ENCODE measurements around the gene FUT8.
A peak's percentile ranks its signal among the peaks of the same experiment; 100 is the strongest.

Gene FUT8

DNA sequence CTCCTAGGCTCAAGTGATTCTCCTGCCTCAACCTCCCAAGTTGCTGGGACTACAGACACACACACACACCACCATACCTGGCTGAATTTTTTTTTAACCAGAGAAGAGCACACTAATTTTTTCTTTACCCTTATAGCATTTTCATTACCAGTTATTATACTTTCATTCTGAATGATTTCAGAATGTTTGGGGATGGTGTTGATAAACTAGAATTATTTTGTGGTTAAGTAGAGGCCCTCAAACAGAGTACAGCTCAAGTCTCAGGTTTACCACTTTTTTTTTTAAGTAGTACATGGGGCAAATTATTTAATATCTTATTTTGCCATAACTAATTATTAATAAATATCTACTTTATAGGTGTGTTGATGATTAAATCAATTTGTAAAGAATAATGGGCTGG is 86.6 kb downstream of the FUT8 start:
- no peak for DNase-seq (ENCODE audit: low read depth)
- no peaks in the 10 kb centered on the region for H3K9me3 ChIP-seq (ENCODE audit: control insufficient read depth, low read length)
- no peak overlapping the region for H3K9ac ChIP-seq (ENCODE audit: low read length)
- no peaks in the 10 kb centered on the region for H3K36me3 ChIP-seq (ENCODE audit: control insufficient read depth, insufficient read depth, low read length, severe bottlenecking)
- H3K4me3 ChIP-seq (ENCODE audit: low read length), result no peak overlapping the region
- H3K27me3 ChIP-seq (replicated peaks; ENCODE audit: control insufficient read depth, insufficient read depth, low read length), result no peaks in the 10 kb centered on the region
- H3K4me1 ChIP-seq (ENCODE audit: control insufficient read depth, insufficient read depth, low read length), result peaks cover 14% of the 10 kb centered on the region

DNA sequence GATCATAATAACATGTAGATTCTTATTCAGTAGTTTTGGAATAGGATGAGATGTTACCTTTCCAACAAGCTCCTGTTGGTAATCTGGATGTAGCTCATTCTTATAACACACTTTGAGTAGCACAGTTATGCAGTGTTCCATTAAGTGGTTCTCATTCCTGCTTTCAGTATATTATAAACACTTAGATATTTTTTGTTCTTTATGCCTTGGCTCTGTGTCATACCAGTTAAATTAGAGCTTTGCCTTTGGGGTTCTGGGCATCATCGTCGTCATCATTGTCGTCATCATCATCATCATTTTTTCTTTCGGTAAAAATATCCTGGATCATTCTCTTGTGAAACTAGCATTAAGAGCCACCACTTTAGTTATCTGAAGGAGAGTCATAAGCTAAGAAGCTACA is 87.5 kb downstream of the FUT8 start:
- no peak for DNase-seq (ENCODE audit: low read depth)

DNA sequence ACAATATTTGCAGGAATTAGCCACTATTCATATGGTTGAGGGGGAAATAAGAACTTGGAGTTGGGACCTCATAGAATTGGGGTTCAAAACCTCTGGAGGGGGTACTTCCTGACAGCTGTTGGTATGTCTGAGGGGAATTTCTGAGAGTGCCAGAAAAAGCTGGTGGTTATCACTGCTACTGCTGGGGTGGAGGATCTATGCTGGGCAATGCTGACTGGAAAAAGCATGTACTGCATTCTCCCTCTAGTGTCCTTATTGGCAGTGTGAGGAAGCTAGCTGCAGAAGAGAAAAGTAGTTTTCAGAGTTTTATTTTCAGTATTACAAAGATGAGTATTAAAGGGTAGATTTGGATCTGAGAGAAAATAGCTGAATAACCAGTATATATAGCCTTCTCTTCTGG is 88.8 kb downstream of the FUT8 start:
- Histone ChIP-seq H3K27me3 (replicated peaks; ENCODE audit: control insufficient read depth, insufficient read depth, low read length) (no peaks in the 10 kb centered on the region), H3K9me3 (ENCODE audit: control insufficient read depth, low read length) (no peaks in the 10 kb centered on the region), H3K36me3 (ENCODE audit: control insufficient read depth, insufficient read depth, low read length, severe bottlenecking) (no peaks in the 10 kb centered on the region), H3K4me1 (ENCODE audit: control insufficient read depth, insufficient read depth, low read length) (peaks cover 14% of the 10 kb centered on the region), H3K4me3 (ENCODE audit: low read length) (no peak overlapping the region), H3K9ac (ENCODE audit: low read length) (no peak overlapping the region)
- no peak for DNase-seq (ENCODE audit: low read depth)

More for the DNA sequence above, 87.5 kb downstream of the FUT8 start:
- H3K36me3 ChIP-seq (ENCODE audit: control insufficient read depth, insufficient read depth, low read length, severe bottlenecking), result no peaks in the 10 kb centered on the region
- H3K4me3 ChIP-seq (ENCODE audit: low read length), result no peak overlapping the region
- no peaks in the 10 kb centered on the region for H3K27me3 ChIP-seq (replicated peaks; ENCODE audit: control insufficient read depth, insufficient read depth, low read length)
- H3K4me1 ChIP-seq (ENCODE audit: control insufficient read depth, insufficient read depth, low read length), result peaks cover 14% of the 10 kb centered on the region
- no peak overlapping the region for H3K9ac ChIP-seq (ENCODE audit: low read length)
- H3K9me3 ChIP-seq (ENCODE audit: control insufficient read depth, low read length), result no peaks in the 10 kb centered on the region

DNA sequence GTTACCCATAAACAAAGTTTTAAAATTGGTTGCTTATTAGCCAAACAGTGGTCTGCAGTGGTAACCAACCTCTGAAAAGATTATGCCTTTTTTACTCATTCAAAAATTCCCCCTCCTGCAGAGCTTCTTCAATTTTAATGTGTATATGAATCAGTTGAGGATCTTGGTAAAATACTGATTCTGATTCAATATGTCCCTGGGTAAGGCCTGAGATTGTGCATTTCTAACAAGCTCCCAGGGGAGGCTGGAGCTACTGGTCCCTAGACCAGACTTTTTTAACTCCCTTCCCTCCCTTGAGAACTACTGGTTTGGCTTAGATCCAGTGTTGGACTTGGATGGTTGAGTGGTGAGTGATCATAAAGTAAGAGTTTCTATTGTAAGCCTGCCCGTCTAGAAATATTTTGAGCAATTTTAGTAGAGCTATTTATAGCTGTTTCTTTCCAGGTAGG is 90.2 kb downstream of the FUT8 start:
- no peak overlapping the region for H3K4me3 ChIP-seq (ENCODE audit: low read length)
- DNase-seq (ENCODE audit: low read depth), result peak; percentile 48
- H3K9me3 ChIP-seq (ENCODE audit: control insufficient read depth, low read length), result no peaks in the 10 kb centered on the region
- no peak overlapping the region for H3K9ac ChIP-seq (ENCODE audit: low read length)
- H3K36me3 ChIP-seq (ENCODE audit: control insufficient read depth, insufficient read depth, low read length, severe bottlenecking), result no peaks in the 10 kb centered on the region
- H3K4me1 ChIP-seq (ENCODE audit: control insufficient read depth, insufficient read depth, low read length), result peaks cover 14% of the 10 kb centered on the region
- H3K27me3 ChIP-seq (replicated peaks; ENCODE audit: control insufficient read depth, insufficient read depth, low read length), result no peaks in the 10 kb centered on the region

DNA sequence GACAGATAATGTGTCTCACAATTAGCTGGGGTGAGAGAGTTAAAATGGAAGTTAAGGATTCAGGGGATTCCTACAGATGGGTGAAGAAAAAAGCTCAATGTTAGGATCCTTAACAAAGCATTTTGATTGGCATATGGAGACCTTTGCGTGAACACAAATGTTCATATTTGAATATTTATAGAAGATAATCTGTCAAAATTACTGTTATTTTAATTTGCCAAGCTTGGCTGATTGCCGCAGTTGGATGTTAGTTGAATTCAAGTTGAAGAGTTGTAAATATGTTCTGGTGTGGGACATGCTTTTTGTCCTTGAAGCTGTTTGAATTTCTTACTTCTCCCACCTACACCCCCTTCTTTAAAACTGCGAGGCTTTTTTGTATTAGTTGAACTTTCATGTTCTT is 91.2 kb downstream of the FUT8 start:
- H3K27me3 ChIP-seq (replicated peaks; ENCODE audit: control insufficient read depth, insufficient read depth, low read length), result no peaks in the 10 kb centered on the region
- H3K9ac ChIP-seq (ENCODE audit: low read length), result no peak overlapping the region
- H3K36me3 ChIP-seq (ENCODE audit: control insufficient read depth, insufficient read depth, low read length, severe bottlenecking), result no peaks in the 10 kb centered on the region
- H3K4me1 ChIP-seq (ENCODE audit: control insufficient read depth, insufficient read depth, low read length), result peaks cover 4% of the 10 kb centered on the region
- H3K4me3 ChIP-seq (ENCODE audit: low read length), result no peak overlapping the region
- no peaks in the 10 kb centered on the region for H3K9me3 ChIP-seq (ENCODE audit: control insufficient read depth, low read length)
- no peak for DNase-seq (ENCODE audit: low read depth)

DNA sequence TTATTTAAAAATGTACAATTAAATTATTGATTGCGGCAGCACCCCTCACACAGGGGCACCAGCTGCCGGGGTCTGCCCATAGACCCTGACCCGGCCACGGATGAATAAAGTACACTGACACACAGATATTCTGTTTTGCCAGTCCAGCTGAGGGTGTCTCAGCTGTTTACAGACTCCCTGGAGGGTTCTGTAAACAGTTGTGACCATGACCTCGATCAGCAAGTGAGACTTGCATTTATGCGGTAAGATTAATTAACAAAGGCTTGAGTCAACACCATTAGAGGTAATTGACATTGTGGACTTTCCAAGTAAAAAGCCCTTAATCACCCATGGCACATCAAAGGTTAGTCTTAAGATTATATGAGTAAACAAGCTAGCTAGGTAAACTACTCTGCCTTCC is 94.3 kb downstream of the FUT8 start:
- no peaks in the 10 kb centered on the region for H3K9me3 ChIP-seq (ENCODE audit: control insufficient read depth, low read length)
- no peak overlapping the region for H3K4me3 ChIP-seq (ENCODE audit: low read length)
- H3K4me1 ChIP-seq (ENCODE audit: control insufficient read depth, insufficient read depth, low read length), result peaks cover 4% of the 10 kb centered on the region
- DNase-seq (ENCODE audit: low read depth), result no peak
- no peaks in the 10 kb centered on the region for H3K36me3 ChIP-seq (ENCODE audit: control insufficient read depth, insufficient read depth, low read length, severe bottlenecking)
- no peak overlapping the region for H3K9ac ChIP-seq (ENCODE audit: low read length)
- no peaks in the 10 kb centered on the region for H3K27me3 ChIP-seq (replicated peaks; ENCODE audit: control insufficient read depth, insufficient read depth, low read length)

DNA sequence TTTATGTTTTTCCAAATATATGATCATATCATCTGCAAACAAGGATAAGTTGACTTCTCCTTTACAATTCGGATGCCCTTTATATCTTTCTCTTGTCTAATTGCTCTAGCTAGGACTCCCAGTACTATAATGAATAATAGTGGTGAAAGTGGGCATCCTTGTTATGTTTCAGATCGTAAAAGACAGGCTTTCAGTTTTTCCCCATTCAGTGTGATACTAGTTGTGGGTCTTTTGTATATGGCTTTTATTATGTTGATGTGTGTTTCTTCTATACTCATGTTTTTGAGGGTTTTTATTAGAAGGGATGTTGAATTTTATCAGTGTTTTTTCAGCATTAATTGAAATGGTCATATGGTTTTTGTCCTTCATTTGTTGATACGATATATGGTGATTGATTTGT is 97.3 kb downstream of the FUT8 start:
- Histone ChIP-seq H3K4me3 (ENCODE audit: low read length) (no peak overlapping the region), H3K9me3 (ENCODE audit: control insufficient read depth, low read length) (no peaks in the 10 kb centered on the region), H3K36me3 (ENCODE audit: control insufficient read depth, insufficient read depth, low read length, severe bottlenecking) (no peaks in the 10 kb centered on the region), H3K27me3 (replicated peaks; ENCODE audit: control insufficient read depth, insufficient read depth, low read length) (no peaks in the 10 kb centered on the region), H3K4me1 (ENCODE audit: control insufficient read depth, insufficient read depth, low read length) (no peaks in the 10 kb centered on the region), H3K9ac (ENCODE audit: low read length) (no peak overlapping the region)
- DNase-seq (ENCODE audit: low read depth), result no peak

DNA sequence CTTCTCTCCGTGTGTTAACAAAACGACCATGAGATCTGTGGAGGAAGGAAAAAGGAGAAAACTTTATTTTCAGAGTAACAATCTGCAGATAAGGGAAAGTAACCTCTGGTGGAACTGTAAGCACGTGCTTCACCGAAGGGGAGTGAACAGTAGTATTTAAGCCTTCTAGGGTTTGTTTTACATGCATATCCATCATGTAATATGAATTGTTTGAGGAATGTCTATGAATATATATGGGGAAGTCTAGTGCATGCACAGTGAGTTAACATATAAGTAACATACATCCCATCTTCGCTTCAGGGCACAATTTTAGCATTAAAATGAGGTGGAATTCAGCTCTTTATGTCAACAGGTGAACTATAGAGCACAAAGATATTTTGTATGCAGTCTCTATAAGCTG is 101.1 kb downstream of the FUT8 start:
- no peaks in the 10 kb centered on the region for H3K4me1 ChIP-seq (ENCODE audit: control insufficient read depth, insufficient read depth, low read length)
- no peak overlapping the region for H3K9ac ChIP-seq (ENCODE audit: low read length)
- no peak for DNase-seq (ENCODE audit: low read depth)
- no peaks in the 10 kb centered on the region for H3K9me3 ChIP-seq (ENCODE audit: control insufficient read depth, low read length)
- no peak overlapping the region for H3K4me3 ChIP-seq (ENCODE audit: low read length)
- H3K27me3 ChIP-seq (replicated peaks; ENCODE audit: control insufficient read depth, insufficient read depth, low read length), result no peaks in the 10 kb centered on the region
- no peaks in the 10 kb centered on the region for H3K36me3 ChIP-seq (ENCODE audit: control insufficient read depth, insufficient read depth, low read length, severe bottlenecking)

DNA sequence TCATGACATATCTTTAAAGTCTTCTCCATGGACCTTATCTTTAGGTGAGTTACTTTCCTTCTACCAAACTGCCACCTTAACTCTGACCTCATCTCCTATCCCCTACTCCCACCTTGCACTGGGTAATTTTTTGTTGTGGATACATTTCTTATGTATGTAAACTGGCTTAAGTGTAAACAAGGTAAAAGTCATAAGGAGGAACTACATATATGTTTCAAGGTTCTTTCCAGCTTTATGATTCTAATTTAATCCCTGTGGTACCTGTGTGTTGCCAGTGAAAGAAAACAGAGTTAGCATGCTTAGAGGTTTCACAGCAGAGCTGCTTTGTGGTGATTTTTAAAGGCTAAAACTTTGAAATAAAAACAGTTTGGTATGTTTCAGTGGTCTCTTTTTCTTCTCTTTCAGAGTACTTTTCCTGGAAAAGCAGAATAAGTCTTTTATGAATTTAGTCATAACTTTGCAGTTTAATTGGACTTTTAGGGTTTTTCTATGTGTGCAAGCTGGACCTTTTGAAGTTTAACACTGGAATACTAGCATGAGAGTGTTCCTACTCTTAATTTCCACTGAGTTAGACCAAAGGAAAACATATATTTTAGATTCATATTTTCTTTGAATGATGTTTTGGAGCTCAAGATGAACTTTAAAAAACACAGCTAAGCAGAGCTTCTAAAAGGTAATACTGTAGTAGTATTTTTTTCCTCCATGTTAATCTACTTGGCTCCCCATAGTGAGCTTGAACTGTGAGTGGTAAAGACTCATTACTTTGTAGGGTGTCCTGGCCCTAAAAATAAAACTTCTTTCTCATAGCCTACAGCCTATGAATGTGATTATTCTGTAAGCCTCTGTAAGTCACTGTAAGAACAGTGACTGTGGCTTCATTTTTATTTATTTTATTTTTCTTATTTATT is 105.4 kb downstream of the FUT8 start:
- DNase-seq (ENCODE audit: low read depth), result no peak
- no peaks in the 10 kb centered on the region for H3K4me1 ChIP-seq (ENCODE audit: control insufficient read depth, insufficient read depth, low read length)

DNA sequence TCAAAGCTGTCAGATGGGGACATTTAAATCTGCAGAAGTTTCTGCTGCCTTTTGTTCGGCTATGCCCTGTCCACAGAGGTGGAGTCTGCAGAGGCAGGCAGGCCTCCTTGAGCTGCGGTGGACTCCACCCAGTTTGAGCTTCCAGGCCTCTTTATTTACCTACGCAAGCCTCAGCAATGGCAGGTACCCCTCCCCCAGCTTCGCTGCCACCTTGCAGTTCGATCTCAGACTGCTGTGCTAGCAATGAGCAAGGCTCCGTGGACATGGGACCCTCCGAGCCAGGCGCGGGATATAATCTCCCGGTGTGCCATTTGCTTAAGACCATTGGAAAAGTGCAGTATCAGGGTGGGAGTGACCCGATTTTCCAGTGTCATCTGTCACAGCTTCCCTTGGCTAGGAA is 115.5 kb downstream of the FUT8 start:
- H3K4me3 ChIP-seq (ENCODE audit: low read length), result no peak overlapping the region

More for the DNA sequence above, 105.4 kb downstream of the FUT8 start:
- Histone ChIP-seq H3K9me3 (ENCODE audit: control insufficient read depth, low read length) (no peaks in the 10 kb centered on the region), H3K27me3 (replicated peaks; ENCODE audit: control insufficient read depth, insufficient read depth, low read length) (no peaks in the 10 kb centered on the region), H3K9ac (ENCODE audit: low read length) (no peak overlapping the region), H3K36me3 (ENCODE audit: control insufficient read depth, insufficient read depth, low read length, severe bottlenecking) (no peaks in the 10 kb centered on the region), H3K4me3 (ENCODE audit: low read length) (no peak overlapping the region)

DNA sequence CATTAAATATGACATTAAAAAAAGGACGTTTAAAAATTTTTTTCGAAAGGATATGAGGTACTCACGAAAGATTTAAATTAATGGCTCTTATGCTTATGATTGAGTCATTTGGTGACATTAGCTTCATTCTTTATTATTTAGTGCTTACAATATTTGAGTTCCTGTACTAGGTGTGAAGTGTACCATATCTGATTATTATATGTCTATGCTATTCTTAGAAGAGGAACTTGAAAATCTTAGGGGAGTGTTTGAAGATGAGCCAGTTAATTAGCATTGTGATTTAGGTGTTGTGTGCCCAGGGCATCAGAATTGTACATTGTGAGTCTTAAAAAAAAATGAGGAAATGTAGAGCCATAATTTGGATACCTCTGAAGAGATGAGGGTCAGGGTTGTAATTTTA is 118.6 kb downstream of the FUT8 start:
- Histone ChIP-seq H3K36me3 (ENCODE audit: control insufficient read depth, insufficient read depth, low read length, severe bottlenecking) (no peaks in the 10 kb centered on the region), H3K9me3 (ENCODE audit: control insufficient read depth, low read length) (peaks cover 2% of the 10 kb centered on the region), H3K27me3 (replicated peaks; ENCODE audit: control insufficient read depth, insufficient read depth, low read length) (no peaks in the 10 kb centered on the region), H3K4me1 (ENCODE audit: control insufficient read depth, insufficient read depth, low read length) (no peaks in the 10 kb centered on the region), H3K4me3 (ENCODE audit: low read length) (no peak overlapping the region), H3K9ac (ENCODE audit: low read length) (no peak overlapping the region)
- no peak for DNase-seq (ENCODE audit: low read depth)

More for the DNA sequence above, 115.5 kb downstream of the FUT8 start:
- H3K9me3 ChIP-seq (ENCODE audit: control insufficient read depth, low read length), result no peaks in the 10 kb centered on the region
- no peaks in the 10 kb centered on the region for H3K4me1 ChIP-seq (ENCODE audit: control insufficient read depth, insufficient read depth, low read length)
- H3K9ac ChIP-seq (ENCODE audit: low read length), result no peak overlapping the region
- DNase-seq (ENCODE audit: low read depth), result no peak
- no peaks in the 10 kb centered on the region for H3K27me3 ChIP-seq (replicated peaks; ENCODE audit: control insufficient read depth, insufficient read depth, low read length)
- no peaks in the 10 kb centered on the region for H3K36me3 ChIP-seq (ENCODE audit: control insufficient read depth, insufficient read depth, low read length, severe bottlenecking)

Measured in adipocyte (in vitro differentiated cells).